HG03439 (cell line): ENCODE results near the gene CSNK2A1.
"Not testable (repeated sequence)": the region's sequence is repeated elsewhere in the genome, so short reads cannot be mapped to it uniquely, and the experiment has no call there.

ENCODE experiments used
- ATAC-seq: cut with Tn5 transposase; IDR thresholded peaks from one replicate; pipeline ENCODE4 v1.9.1; 2021; ENCODE audit warnings: mild to moderate bottlenecking, moderate library complexity; ENCODE audit not compliant: unreplicated experiment

Gene CSNK2A1

GRCh38 chr20:461254-462198, 82.1 kb downstream of the CSNK2A1 start:
- peak; percentile 36 for ATAC-seq

DNA sequence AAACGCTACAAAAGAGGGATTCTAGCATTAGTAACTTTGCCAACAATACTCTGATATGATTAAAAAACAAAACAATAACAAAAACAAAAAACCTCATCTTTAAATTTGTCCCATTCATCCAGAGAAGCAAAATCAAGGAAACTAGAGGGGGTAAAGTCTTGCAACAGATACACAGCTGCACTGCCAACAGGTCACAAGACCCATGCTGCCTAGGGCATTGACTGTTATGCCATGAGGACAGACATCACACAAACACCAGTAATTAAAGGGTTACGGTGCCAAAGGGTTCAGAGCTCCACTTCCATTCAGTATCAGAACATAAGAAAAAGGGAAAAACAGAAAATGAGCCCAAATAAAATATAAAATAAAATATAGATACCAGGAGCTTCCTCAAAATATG, 82.9 kb downstream of the CSNK2A1 start:
- ATAC-seq, result no peak

DNA sequence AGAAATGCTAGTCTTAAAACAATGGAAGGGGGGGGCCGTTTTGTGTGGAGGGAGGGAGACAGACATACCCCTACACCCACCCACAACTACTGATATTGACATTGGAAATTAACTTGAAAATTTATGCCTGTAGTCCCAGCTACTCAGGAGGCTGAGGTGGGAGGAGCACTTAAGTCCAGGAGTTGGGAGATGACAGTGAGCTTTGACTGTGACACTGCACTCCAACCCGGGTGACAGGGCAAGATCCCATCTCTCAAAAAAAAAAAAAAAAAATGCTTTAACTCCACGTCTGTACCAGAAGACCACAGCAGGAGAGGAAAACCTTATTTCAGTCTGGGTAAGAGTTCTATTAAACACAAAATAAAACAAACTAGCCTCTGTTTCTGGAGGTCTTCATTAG, 83.4 kb downstream of the CSNK2A1 start:
- ATAC-seq, result no peak

DNA sequence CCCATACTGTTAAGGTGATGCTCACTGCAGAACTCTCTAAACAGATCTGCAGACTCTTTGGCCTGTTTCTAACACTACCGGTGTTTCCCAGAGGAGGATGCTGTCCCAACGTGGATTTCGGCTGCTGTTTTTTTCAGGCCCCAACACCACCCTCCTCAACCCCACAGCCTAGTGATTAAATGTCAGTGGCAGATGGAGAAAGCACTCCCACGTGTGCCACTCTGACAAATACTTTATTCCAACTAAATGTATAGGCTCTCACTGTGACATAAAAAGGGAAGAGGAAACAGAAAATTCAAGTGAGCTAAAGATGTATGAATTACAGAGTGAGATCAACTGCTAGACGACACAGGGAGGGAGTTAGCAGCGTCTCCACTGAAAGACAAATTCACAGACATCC, 84.8 kb downstream of the CSNK2A1 start:
- ATAC-seq, result no peak

- no peak for ATAC-seq
Observed at GRCh38 chr20:454951-455350, 88.6 kb downstream of the CSNK2A1 start.

- not testable (repeated sequence) for ATAC-seq
Observed at GRCh38 chr20:452021-452420, 91.6 kb downstream of the CSNK2A1 start.

DNA sequence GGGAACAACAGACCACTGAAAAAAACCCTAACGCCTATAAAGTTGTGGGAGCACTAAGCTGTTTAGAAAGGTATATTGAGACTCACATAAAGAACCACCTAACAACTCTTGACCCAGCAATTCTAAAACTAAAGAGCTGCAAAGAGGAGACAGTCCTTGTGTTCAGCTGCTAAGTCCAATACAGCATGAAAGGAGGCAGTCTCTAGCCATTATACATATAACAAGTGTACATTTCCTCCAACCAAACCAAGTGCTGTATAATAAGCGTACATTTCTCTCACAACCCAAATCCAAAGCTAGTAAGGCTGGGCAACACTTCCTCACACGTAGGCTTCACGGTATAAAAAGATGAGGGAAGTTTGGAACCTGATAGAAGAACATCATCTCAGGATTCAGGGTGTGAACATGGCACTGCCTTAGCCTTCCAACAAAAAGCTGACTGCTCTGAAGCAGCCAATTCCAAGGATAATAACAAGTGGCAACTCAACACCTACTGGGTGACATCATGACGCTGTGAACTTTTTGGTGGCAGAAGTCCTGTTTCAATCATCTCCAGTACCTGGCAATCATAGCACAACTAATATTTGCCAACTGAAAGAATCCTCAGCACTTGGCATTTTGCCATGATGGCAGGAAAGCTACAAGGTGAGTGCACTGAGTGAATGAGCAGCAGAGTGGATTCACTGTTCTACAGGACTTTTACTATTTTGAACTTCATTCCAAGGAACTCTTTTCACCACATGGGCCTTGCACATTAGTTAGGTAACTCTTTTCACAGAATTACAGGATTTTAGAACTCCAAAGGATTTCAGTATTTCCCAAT, 97.9 kb downstream of the CSNK2A1 start:
- no peak for ATAC-seq

DNA sequence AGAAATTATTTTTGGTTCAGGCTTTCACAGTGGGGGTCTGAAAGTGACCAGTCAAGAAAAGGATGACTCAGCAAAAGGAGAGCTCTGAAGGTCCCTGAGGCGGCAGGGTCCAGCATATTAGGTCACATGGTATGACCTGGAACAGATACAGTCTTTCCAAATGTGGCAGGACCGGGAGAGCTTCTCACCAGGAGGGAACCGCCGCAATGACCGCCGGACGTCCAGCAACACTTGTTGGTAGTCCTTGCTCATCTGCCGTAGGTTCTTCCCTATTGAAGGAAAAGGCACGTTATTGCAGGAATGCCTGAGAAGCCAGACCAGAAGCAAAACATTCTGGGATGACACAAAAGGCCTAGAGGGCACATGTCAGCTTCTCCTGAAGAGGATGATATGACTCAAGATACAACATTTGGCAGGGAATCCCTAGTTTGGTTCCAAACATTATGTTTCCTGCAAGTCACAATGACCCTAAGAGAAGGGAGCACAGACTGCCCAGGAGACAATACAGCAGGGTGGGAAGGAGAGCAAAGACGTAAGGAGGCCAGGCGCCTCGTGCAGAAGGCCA, 98.6 kb downstream of the CSNK2A1 start:
- no peak for ATAC-seq

- ATAC-seq, result no peak
Observed at GRCh38 chr20:444117-444516, 99.5 kb downstream of the CSNK2A1 start.

DNA sequence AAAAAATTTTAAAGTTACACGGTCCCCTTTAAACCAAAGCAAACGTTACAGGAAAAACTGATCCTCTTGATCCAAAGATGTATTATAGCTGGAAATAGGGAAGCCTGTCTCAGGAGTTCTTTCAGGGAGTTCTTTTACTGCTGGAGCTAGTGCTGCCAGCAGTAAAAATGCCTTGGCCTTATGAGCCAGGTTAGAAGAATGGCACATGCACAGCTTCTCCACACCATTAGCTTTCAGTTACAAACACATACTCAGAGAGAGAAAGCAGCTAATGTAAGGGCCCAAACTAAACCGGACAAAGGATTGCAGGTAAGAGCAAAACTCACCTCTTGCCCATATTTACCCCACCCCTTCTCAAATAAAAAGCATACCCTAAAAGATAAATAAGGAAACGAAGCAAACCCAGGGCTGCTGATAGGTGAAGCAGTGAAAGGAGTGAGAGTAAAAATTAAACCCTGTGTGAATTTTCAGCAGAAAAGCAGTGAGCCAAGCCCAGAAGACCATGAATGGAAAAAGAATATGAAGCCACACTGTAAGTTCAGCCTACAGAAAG, 100.3 kb downstream of the CSNK2A1 start:
- no peak for ATAC-seq

DNA sequence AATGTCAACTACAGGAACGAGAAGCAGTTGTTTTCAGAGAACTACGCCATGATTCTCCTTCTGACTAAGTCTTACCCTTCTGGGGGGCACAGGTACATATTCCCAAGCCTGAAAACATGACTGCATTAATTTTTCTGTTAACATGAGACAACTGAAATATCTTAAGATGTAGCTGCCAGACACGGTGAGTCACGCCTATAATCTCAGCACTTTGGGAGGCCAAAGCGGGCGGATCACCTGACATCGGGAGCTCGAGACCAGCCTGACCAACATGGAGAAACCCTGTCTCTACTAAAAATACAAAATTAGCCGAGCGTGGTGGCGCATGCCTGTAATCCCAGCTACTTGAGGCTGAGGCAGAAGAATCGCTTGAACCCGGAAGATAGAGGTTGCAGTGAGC, 103.0 kb downstream of the CSNK2A1 start:
- no peak for ATAC-seq

DNA sequence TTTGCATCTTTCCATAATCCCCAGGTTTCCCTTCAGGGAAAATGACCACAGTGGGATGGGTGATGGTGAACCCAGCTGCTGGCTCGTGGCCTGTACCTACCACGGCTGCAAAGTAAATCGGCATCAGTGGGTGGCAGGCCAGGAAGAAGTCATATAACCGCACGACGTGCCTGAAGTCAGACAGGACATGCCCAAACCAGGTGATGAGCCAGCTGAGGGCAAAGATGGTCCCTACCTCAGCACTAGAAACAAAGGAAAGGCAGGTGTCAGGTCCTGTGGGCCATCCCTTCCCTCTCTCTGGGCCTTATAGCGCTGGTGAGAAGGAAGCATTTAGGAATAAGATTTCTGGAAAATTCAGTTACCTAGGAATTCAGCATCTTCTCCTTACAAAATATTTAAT, 103.4 kb downstream of the CSNK2A1 start:
- ATAC-seq, result no peak

DNA sequence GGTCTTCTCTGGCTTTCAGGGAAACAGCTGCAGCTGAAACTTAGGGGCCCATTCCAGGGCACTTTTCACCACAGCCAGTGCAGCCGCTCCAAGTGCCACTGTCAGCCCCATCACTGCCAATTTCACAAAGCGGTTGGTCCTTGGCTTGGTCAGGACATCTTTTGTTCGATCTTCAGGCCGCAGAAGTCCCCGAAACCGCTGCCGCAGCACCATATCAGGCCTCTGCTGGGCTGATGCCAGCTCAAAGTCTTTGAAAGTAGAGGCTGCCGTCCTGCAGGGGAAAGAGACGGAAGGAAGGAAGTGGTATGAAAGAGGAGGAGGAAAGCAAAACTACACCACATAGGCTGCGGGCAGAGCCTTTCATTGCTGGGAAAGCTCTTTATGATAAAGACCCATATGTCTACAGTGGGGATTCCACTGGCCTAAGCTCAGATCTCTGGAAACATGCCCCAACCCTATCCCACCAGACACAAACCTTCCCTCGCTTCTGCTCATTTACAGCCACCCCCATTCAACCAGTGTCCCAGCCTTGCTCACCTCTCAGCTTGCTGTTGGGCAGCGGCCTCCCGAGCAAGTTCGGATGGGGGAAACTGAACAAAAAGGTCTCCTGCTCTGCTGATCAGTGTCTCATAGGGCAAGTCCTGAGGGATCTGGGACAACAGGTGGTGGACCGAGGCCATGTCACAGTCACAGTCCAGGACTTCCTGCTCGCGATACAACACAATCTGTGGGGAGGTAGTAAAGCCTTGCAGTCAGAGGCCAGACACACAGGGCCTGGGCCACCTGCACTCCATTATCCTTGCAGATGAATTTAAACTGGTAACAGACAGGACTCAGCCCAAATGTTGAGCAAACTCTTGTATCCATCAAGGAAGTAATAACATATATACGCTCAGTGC, 104.8 kb downstream of the CSNK2A1 start:
- ATAC-seq, result no peak

DNA sequence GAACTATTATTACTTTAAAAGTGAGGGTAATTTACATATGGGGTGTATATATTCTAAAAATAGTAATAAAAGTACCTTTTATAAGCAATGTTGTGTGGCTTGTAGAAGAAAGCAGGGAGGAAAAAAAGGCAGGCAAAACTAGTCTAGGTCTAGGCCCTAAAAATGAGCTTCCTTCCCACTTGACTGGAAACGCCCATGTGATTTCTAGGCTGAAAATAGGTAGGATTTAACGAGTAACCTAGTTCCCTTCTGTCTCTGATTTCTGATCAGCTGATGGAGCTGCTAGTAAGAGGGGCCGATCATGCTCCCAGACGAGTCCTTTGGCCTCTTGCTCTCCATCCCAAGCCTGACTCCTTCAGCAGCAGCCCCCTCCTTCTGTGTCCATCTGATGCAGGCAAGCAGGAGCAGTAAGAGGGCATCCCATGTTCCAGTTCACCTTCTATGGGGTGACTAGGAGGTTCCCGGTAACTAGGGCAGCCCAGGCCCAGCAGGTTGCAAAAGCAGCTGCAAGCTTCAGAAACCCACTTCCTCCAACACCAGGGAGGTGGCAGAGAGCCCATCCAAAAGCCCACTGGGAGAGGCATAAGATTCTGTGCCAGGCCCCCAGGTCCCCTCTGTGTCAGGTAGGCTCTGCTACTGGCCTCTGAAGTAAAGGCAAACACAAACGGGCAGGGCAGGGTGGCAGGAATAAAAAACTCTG, 105.7 kb downstream of the CSNK2A1 start:
- ATAC-seq, result no peak

- no peak for ATAC-seq
Observed at GRCh38 chr20:436476-436875, 107.1 kb downstream of the CSNK2A1 start.

DNA sequence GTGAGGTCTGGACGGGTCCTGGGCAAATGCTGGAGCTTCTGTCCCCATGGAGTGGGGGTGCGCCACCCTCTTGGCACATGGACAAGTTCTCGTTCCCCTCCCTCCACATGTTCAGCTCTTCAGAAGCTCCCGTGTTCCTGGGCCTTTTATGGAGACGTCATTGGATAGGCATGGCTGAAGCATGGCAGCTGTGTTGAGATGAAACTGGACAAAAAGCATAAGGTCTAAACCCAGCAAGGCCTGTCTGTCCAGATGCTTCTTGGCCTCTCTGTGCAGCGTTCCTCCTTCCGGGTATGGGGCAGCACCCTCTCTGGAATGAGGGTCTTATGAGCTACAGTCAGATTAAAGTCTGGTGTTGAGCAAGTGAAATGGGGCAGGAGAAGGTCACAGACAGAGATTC, 108.0 kb downstream of the CSNK2A1 start:
- ATAC-seq, result no peak

- no peak for ATAC-seq
Observed at GRCh38 chr20:434661-435419, 108.8 kb downstream of the CSNK2A1 start.

- ATAC-seq, result no peak
Observed at GRCh38 chr20:434221-434620, 109.4 kb downstream of the CSNK2A1 start.
